ENCODE measurements around the gene ERP27. TPM values are rescaled to one million over a fixed set of nuclear protein-coding genes. Genes with fewer than 3 reads are reported as not detected.
A peak's percentile ranks its signal among the peaks of the same experiment; 100 is the strongest.

ERP27 gene
- total RNA-seq, 4 donors from 2014 or later = 0.42 TPM; not detected in 3

DNA sequence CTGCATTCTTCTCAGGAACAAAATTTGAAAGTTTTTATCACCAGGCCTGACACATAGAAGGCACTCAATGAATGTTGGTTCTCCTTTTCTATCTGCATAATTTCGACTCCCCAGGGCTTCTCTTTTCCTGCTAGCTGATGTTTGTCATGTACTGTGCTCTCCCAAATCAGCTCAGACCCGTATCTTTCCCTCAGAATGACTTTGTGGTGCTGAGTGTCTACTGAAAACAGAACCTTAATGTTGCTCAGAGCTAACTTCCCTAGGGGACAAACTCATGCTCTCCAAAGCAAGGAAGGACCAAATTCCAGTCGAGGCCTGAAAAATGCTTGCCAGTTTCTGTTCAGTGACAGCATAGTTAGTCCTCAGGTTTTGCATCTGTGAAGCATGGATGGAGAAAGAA lies 21.1 kb upstream of the ERP27 start:
- Histone ChIP-seq H3K27me3 (no peaks in the 10 kb centered on the region), H3K4me1 (no peaks in the 10 kb centered on the region), H3K4me3 (peak overlapping the region in 3 of 4 donors; percentile 20 to 51 (median 28)), H3K36me3 (no peaks in the 10 kb centered on the region), H3K27ac (peak overlapping the region; percentile 66 to 72 (median 69)), H3K9me3 (no peaks in the 10 kb centered on the region)
- DNase-seq (no peak), ATAC-seq (peak in 1 of 2 donors; percentile 13)
- no peak for TF ChIP-seq CTCF (IDR thresholded peaks at IDR 0.05 in 4 of 5, conservative IDR thresholded peaks at IDR 0.05 in 1 of 5)
- TF ChIP-seq POLR2A (IDR thresholded peaks at IDR 0.05) = no peak
- in situ Hi-C loops (cut with MboI; ENCODE audit: low sequenced_read_pairs in 4 of 4) (no loop called here), intact Hi-C loops (cut with DNase I; ENCODE audit: low total_unique reads) (no loop called here)

- ATAC-seq = no peak
- Histone ChIP-seq H3K27ac (peak overlapping the region; percentile 66 to 72 (median 69)), H3K9me3 (no peaks in the 10 kb centered on the region), H3K36me3 (no peaks in the 10 kb centered on the region), H3K4me3 (peak overlapping the region in 3 of 4 donors; percentile 5 to 51 (median 18)), H3K27me3 (no peaks in the 10 kb centered on the region), H3K4me1 (peaks cover 0 to 1% of the 10 kb centered on the region in 2 donors)
- intact Hi-C loops (cut with DNase I; ENCODE audit: low total_unique reads) (no loop called here), in situ Hi-C loops (cut with MboI; ENCODE audit: low sequenced_read_pairs in 4 of 4) (no loop called here)
- no peak for TF ChIP-seq POLR2A (IDR thresholded peaks at IDR 0.05)
- no peak for TF ChIP-seq CTCF (IDR thresholded peaks at IDR 0.05 in 4 of 5, conservative IDR thresholded peaks at IDR 0.05 in 1 of 5)
- DNase-seq = no peak
Observed at GRCh38 chr12:14959126-14959440, 20.7 kb upstream of the ERP27 start.

GRCh38 chr12:14958361-14959125 lies 20.2 kb upstream of the ERP27 start:
- H3K36me3 ChIP-seq = no peaks in the 10 kb centered on the region
- H3K27ac ChIP-seq = peak overlapping the region; percentile 66 to 72 (median 69)
- TF ChIP-seq CTCF (IDR thresholded peaks at IDR 0.05 in 4 of 5, conservative IDR thresholded peaks at IDR 0.05 in 1 of 5) = no peak
- TF ChIP-seq POLR2A (IDR thresholded peaks at IDR 0.05) = no peak
- ATAC-seq (no peak), DNase-seq (no peak)
- in situ Hi-C loops (cut with MboI; ENCODE audit: low sequenced_read_pairs in 4 of 4) = no loop called here
- H3K27me3 ChIP-seq = no peaks in the 10 kb centered on the region
- H3K4me3 ChIP-seq = peak overlapping the region in 3 of 4 donors; percentile 5 to 51 (median 18)
- intact Hi-C loops (cut with DNase I; ENCODE audit: low total_unique reads) = no loop called here
- H3K4me1 ChIP-seq = peaks cover 0 to 6% of the 10 kb centered on the region in 2 donors
- no peaks in the 10 kb centered on the region for H3K9me3 ChIP-seq

- Histone ChIP-seq H3K27me3 (no peaks in the 10 kb centered on the region), H3K4me1 (peaks cover 0 to 7% of the 10 kb centered on the region in 2 donors), H3K27ac (peak overlapping the region; percentile 66 to 72 (median 69)), H3K4me3 (peak overlapping the region in 2 of 4 donors; percentile 14 to 51), H3K36me3 (no peaks in the 10 kb centered on the region), H3K9me3 (no peaks in the 10 kb centered on the region)
- DNase-seq = no peak
- no peak for TF ChIP-seq POLR2A (IDR thresholded peaks at IDR 0.05)
- TF ChIP-seq CTCF (IDR thresholded peaks at IDR 0.05 in 4 of 5, conservative IDR thresholded peaks at IDR 0.05 in 1 of 5) = no peak
- no peak for ATAC-seq
- intact Hi-C loops (cut with DNase I; ENCODE audit: low total_unique reads) = no loop called here
- in situ Hi-C loops (cut with MboI; ENCODE audit: low sequenced_read_pairs in 4 of 4) = no loop called here
Observed at GRCh38 chr12:14957551-14958168, 19.3 kb upstream of the ERP27 start.

All from gastrocnemius medialis (tissue), 4 donors.